Endothelial cell of umbilical vein (primary cell): ENCODE measurements around the gene COLQ. TPM values are rescaled to one million over a fixed set of nuclear protein-coding genes. Genes with fewer than 3 reads are reported as not detected.

ENCODE experiments used
- BruUV-seq: library from RNA; stranded (reverse); fragments of 400-500 nt; replicated peaks from 2 replicates; lab custom pipeline; 2021; lab: Mats Ljungman, UMichigan
- CTCF ChIA-PET: fragments of 300-600, 350-600 bp; sonication (Branson Sonifier 250); formaldehyde crosslinking; loops from one replicate; lab custom pipeline; 2021; ENCODE audit warnings: antibody characterized with exemption, inconsistent platforms; lab: Charles Lee
- POLR2A ChIA-PET: fragments of 300-600, 350-600 bp; sonication (Branson Sonifier 250); formaldehyde crosslinking; loops from one replicate; lab custom pipeline; 2021; ENCODE audit warnings: antibody characterized with exemption, inconsistent platforms; lab: Charles Lee
- DNase-seq: peaks from one replicate; pipeline ENCODE4 v3.0.0-alpha.2; 2011; ENCODE audit warnings: low read depth, low spot score
- FAIRE-seq: peaks from 2 replicates; lab custom pipeline; 2011; peaks lifted over from hg19 to GRCh38; lab: Jason Lieb, UNC
- H2AFZ ChIP-seq: 2 replicates; pipeline ENCODE4 v1.6.0; 2012; ENCODE audit warnings: low read depth, low read length, control low read depth, inconsistent platforms
- H3K27ac ChIP-seq: 2 replicates; pipeline ENCODE4 v1.5.1; 2011; ENCODE audit warnings: low read depth, mild to moderate bottlenecking, control low read depth, low read length, moderate library complexity; ENCODE audit not compliant: insufficient read depth
- H3K27me3 ChIP-seq, 2 experiments: 2 replicates each; pipeline versions ENCODE4 v1.6.0 to v1.6.1; 2011; ENCODE audit warnings: low read length in 2 of 2, mixed read lengths in 1 of 2; ENCODE audit not compliant: control insufficient read depth in 2 of 2, insufficient read depth in 2 of 2
- H3K36me3 ChIP-seq, 2 experiments: 2 replicates in 1 of 2; 3 replicates in 1 of 2; pipeline ENCODE4 v1.5.1; 2011; ENCODE audit warnings: low read length in 2 of 2, mild to moderate bottlenecking in 1 of 2, moderate library complexity in 1 of 2; ENCODE audit not compliant: control insufficient read depth in 2 of 2, insufficient read depth in 2 of 2; ENCODE audit errors: extremely low read depth in 1 of 2
- H3K4me1 ChIP-seq: 3 replicates; pipeline ENCODE4 v1.5.1; 2011; ENCODE audit warnings: mild to moderate bottlenecking, low read length; ENCODE audit not compliant: control insufficient read depth, insufficient read depth; ENCODE audit errors: extremely low read depth
- H3K4me2 ChIP-seq: 2 replicates; pipeline ENCODE4 v1.6.1; 2011; ENCODE audit warnings: low read length, control low read depth, mixed read lengths; ENCODE audit not compliant: insufficient read depth
- H3K4me3 ChIP-seq, 3 experiments: fragments of 200-600 bp in 1 of 3; sonication (generic), shearing (Covaris generic) in 1 of 3; replicated peaks in 1 of 3; 2 replicates each; pipeline ENCODE4 v1.5.1; 2011 to 2016; ENCODE audit warnings: control low read depth in 3 of 3, low read length in 3 of 3, mild to moderate bottlenecking in 2 of 3, inconsistent platforms in 1 of 3, low read depth in 1 of 3, moderate library complexity in 1 of 3; ENCODE audit not compliant: insufficient read depth in 1 of 3
- H3K79me2 ChIP-seq: 2 replicates; pipeline ENCODE4 v1.6.0; 2012; ENCODE audit warnings: low read length, inconsistent platforms; ENCODE audit not compliant: control insufficient read depth, insufficient read depth
- H3K9ac ChIP-seq: replicated peaks from 2 replicates; pipeline ENCODE3; 2011; ENCODE audit warnings: low read length, control low read depth; ENCODE audit not compliant: insufficient read depth; ENCODE audit errors: extremely low read depth
- H3K9me1 ChIP-seq: replicated peaks from 3 replicates; pipeline ENCODE4 v1.6.0; 2011; ENCODE audit warnings: mild to moderate bottlenecking, low read length; ENCODE audit not compliant: control insufficient read depth, insufficient read depth; ENCODE audit errors: extremely low read depth
- H3K9me3 ChIP-seq: replicated peaks from 2 replicates; pipeline ENCODE4 v1.5.1; 2012; ENCODE audit warnings: low read length, inconsistent platforms; ENCODE audit not compliant: control insufficient read depth, insufficient read depth
- H4K20me1 ChIP-seq: replicated peaks from 2 replicates; pipeline ENCODE3; 2011; ENCODE audit warnings: mild to moderate bottlenecking, low read length; ENCODE audit not compliant: control insufficient read depth, insufficient read depth; ENCODE audit errors: extremely low read depth
- CTCF ChIP-seq, 2 donors: IDR thresholded peaks; 1 replicate in 1 of 2; 2 replicates in 1 of 2; pipeline ENCODE4 v1.5.1; 2011; ENCODE audit warnings: low read length in 2 of 2, mild to moderate bottlenecking in 2 of 2, moderate library complexity in 2 of 2, control low read depth in 1 of 2, inconsistent platforms in 1 of 2, low read depth in 1 of 2; ENCODE audit not compliant: insufficient read depth in 1 of 2; ENCODE audit errors: extremely low read depth in 1 of 2
- EZH2 ChIP-seq: IDR thresholded peaks from 2 replicates; pipeline ENCODE4 v1.6.1; 2012; ENCODE audit warnings: borderline replicate concordance, low read depth, mild to moderate bottlenecking, moderate library complexity, low read length, inconsistent platforms; ENCODE audit not compliant: severe bottlenecking
- FOS ChIP-seq: IDR thresholded peaks from 2 replicates; pipeline ENCODE4 v1.6.1; 2011; ENCODE audit warnings: mild to moderate bottlenecking, low read length, moderate library complexity, borderline replicate concordance; ENCODE audit not compliant: insufficient read depth
- GATA2 ChIP-seq: IDR thresholded peaks from 2 replicates; pipeline ENCODE4 v1.7.0; 2011; ENCODE audit warnings: low read depth, mild to moderate bottlenecking, moderate library complexity, mixed read lengths, low read length; ENCODE audit not compliant: insufficient read length, insufficient read depth
- JUN ChIP-seq: IDR thresholded peaks from 2 replicates; pipeline ENCODE4 v1.6.1; 2011; ENCODE audit warnings: borderline replicate concordance, low read depth; ENCODE audit not compliant: insufficient read length, insufficient read depth
- MAX ChIP-seq: IDR thresholded peaks from 2 replicates; pipeline ENCODE4 v1.6.1; 2011; ENCODE audit not compliant: insufficient read depth, insufficient read length
- MYC ChIP-seq: IDR thresholded peaks from one replicate; pipeline ENCODE4 v1.6.1; 2011; ENCODE audit warnings: mild to moderate bottlenecking, low read depth, low read length
- POLR2A ChIP-seq: IDR thresholded peaks from 2 replicates; pipeline ENCODE4 v1.6.1; 2012; ENCODE audit warnings: low read depth, mild to moderate bottlenecking, control low read depth, low read length
- POLR2AphosphoS5 ChIP-seq: IDR thresholded peaks from 2 replicates; pipeline ENCODE4 v1.6.1; 2012; ENCODE audit warnings: low read depth, mild to moderate bottlenecking, control low read depth, low read length, moderate library complexity; ENCODE audit not compliant: insufficient read depth
- dilution Hi-C: fragments of 300-500 bp; cut with MboI; formaldehyde crosslinking; loops from one replicate; pipeline ENCODE4 v1.15.0; 2019; ENCODE audit warnings: low sequenced_read_pairs; ENCODE audit not compliant: extremely low pct_ligation_motif_present
- intact Hi-C: fragments of 100-400 bp; cut with micrococcal nuclease; formaldehyde crosslinking; loops from one replicate; pipeline ENCODE4 v1.10.0; 2022
- polyA plus RNA-seq, 4 experiments: library from polyadenylated mRNA; depleted of rRNA in 3 of 4; stranded (reverse) in 3 of 4; unstranded in 1 of 4; fragments of >200 nt; gene quantifications; 2 replicates each; pipeline versions ENCODE4 v1.2.1 to v1.2.3, GENCODE V29; 2011 to 2012; ENCODE audit warnings: missing spikeins in 1 of 4
- total RNA-seq: library from RNA; stranded (reverse); gene quantifications from 2 replicates; pipeline ENCODE4 v1.2.3, GENCODE V29; 2021

COLQ gene
- total and polyA plus RNA-seq, 2 donors (not counting 3 experiments of a cell fraction or from before 2014, with no cell fraction given): 2.0 to 2.3 TPM

GRCh38 chr3:15450438-15451215 is 70.9 kb downstream of the COLQ start:
- H3K36me3 ChIP-seq: no peaks in the 10 kb centered on the region
- CTCF ChIA-PET: no interaction called here
- FAIRE-seq (no peak), DNase-seq (no peak)
- intact Hi-C loops: no loop called here
- no peaks in the 10 kb centered on the region for H3K27me3 ChIP-seq
- H3K27ac ChIP-seq: no peak overlapping the region
- dilution Hi-C loops: no loop called here
- H3K9ac ChIP-seq: no peak overlapping the region
- POLR2A ChIA-PET: no interaction called here
- H3K79me2 ChIP-seq: no peaks in the 10 kb centered on the region
- H3K4me1 ChIP-seq: no peaks in the 10 kb centered on the region
- TF ChIP-seq JUN: no peak
- no peak for TF ChIP-seq EZH2
- no peak for TF ChIP-seq POLR2A
- no peak for TF ChIP-seq GATA2
- TF ChIP-seq MAX: no peak
- TF ChIP-seq POLR2AphosphoS5: no peak
- TF ChIP-seq FOS: no peak
- TF ChIP-seq MYC: no peak
- no peak for TF ChIP-seq CTCF (IDR thresholded peaks at IDR 0.05; ENCODE audit: extremely low read depth in 1 of 2, insufficient read depth in 1 of 2, low read depth in 1 of 2, low read length in 2 of 2)
- no peaks in the 10 kb centered on the region for H3K9me1 ChIP-seq
- no peak overlapping the region for H2AFZ ChIP-seq
- no TSS peak for BruUV-seq
- no peaks in the 10 kb centered on the region for H4K20me1 ChIP-seq
- no peak overlapping the region for H3K4me2 ChIP-seq
- no peak overlapping the region for H3K4me3 ChIP-seq
- H3K9me3 ChIP-seq: no peaks in the 10 kb centered on the region
